Measurements from ENCODE around the gene EP400.
"Not testable (repeated sequence)": the region's sequence is repeated elsewhere in the genome, so short reads cannot be mapped to it uniquely, and the experiment has no call there.

The EP400 gene

DNA sequence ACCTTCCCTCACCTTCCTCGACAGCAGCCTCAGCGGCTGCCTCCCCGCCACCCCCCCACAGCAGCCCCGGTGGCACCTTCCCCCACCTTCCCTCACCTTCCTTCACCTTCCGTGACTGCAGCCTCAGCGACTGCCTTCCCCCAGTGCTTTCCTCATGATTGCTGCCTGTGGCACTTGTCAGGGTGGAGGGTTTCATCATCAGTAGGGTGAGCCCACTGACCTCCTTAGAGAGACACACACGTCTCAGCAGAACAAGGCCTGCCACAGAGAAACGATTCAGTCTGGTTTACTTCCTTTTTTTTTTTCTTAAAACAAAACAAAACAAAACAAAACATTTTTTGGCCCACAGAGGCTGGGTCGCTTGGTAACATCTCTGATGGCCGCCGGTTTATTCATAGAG is 75.0 kb downstream of the EP400 start:
- DNase-seq = no peak

DNA sequence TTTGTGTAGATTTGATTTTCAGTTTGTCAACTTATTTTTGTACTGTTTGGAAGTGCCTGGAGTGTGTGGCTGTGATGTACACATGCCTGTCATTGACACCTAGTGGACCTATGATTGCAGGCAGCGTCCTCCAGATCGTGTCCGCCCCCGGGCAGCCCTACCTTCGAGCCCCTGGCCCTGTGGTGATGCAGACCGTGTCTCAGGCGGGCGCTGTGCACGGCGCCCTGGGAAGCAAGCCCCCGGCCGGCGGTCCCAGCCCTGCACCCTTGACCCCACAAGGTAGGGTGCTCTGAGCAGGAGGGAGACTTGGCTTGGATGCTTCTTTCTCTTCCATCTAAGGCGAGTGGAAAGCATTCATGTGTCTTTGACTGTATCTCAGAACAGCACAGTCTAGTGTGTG is 75.8 kb downstream of the EP400 start:
- DNase-seq = no peak

DNA sequence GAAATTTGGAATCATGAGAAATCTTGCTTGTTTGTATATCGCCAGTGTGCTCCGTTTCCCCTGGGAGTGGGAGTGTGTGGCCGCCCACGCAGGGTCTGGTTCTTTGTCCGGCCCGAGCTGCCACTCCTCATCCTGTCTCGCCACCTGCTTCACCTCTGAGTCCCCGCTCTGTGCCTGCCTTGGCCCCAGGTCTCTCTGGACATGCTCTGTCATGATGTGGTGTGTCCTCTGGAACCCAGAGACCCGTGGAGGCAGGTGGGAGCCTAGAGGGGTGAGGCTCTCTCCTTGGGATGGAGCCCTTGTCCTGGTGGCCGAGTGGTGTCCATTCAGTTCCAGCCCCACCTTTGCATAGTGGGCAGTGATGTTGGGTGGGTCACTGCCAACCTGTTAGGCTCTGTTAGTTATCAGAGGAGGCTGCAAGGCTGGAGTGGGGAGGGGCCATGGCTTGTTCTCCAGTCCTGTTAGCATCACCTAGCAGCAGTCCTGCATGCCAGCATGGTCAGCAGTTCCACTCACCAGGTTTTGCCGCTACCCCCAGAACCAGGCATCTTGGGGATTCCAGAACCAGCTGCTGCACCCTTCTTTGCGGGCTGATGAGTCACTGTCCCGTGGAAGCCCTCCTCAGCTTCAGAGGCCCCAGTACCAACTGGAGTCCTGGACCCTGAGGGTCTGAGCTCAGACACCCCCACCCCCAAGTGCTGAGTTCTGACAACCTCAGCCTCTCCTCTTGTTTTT is 76.5 kb downstream of the EP400 start:
- DNase-seq = no peak

- no peak for DNase-seq
These were observed 77.2 kb downstream of the EP400 start for GRCh38 chr12:132026796-132027500.

DNA sequence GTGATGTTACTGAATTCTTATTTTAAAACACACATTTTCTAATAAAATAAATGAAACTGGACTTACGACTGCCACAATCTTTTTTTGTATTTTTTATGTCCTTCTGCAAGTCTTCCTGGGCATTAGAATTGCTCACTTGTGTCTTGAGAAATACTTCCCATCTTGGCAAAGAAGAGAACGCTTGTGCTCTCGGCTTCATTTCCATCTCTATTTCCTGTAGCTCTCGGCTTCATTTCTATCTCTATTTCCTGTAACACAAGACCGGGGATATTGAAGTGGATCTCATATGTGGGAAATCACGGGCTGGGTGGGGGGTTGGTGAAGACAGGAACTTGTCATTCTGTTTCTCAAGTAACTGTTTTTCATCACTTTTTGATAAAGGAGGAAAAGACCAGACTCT is 77.9 kb downstream of the EP400 start:
- DNase-seq = no peak

DNA sequence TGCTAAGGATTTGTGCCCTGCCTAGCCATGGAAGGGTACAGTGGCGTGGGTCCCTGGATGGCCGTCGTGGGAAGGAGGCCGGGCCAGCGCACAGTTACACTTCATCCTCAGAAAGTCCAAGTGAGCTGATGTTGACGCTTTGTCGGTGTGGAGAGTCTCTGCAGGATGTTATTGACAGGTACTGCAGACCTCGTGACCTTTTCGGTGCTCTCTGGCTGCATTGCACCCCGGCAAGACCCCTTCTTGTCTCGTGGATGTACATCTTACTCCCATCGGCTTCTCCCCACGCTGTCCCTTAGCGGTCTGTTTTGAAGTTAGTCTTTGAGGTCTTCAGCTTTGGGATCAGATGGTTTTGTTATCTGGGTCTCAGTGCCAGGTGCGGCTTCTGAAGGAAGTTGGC is 78.4 kb downstream of the EP400 start:
- DNase-seq = no peak

DNA sequence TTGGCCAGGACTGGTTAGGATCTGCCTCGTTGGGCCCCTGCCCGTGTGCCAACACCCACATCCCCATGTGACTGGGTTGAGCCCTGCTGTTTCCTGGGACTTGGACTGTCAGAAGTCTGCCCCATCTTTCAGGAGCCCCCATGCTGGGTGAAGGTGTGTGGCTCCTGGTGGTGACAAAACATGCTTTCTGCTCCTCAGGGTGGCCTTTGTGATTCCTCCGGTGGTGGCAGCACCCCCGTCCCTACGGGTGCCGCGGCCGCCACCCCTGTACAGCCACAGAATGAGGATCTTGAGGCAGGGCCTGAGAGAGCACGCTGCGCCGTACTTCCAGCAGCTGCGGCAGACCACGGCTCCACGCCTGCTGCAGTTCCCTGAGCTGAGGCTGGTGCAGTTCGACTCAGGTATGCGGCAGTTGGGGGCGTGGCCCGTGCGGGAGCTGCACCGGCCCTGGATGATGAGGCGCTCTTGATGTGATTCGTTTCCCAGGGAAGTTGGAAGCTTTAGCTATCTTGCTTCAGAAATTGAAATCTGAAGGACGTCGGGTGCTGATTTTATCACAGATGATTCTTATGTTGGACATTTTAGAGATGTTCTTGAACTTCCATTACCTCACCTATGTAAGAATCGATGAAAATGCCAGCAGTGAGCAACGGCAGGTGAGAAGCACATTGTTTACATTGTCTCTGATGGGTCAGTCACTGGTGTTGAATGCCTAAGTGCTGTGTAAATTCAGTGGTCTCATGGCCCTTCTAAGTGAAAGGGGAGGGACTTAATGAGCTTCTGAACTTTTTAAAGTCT is 80.0 kb downstream of the EP400 start:
- DNase-seq = no peak

DNA sequence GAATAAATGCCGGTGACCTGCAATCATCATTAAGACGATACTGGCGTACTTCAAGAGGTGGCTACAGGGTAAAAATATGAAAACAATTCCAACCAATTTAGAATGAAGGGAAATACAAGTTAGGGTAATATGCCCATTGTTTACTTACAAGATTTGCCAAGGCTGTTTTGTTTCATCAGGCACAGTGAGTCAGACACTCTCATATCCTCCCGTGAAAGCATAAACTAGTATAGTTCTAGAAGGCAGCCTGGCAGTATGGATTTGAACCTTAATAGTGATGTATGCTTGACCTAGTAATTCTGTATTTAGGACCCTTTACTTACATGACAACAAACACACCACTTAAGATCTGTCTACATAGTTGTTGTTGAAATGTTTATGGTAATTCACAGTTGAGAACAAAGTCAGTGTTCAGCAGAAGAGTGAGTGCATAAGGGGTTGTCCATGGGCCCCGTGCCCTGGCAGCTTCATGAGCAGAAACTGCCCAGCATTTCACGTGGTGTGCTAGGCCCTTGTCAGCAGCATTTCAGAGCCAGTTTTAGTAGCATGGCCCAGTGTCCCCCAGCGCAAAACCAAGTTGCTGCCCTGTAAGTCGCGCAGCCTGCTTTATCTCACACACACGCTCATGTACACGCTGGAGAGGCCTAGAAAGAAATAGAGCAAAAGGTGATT is 80.8 kb downstream of the EP400 start:
- no peak for DNase-seq

GRCh38 chr12:132033627-132034026 is 83.9 kb downstream of the EP400 start:
- no peak for DNase-seq

DNA sequence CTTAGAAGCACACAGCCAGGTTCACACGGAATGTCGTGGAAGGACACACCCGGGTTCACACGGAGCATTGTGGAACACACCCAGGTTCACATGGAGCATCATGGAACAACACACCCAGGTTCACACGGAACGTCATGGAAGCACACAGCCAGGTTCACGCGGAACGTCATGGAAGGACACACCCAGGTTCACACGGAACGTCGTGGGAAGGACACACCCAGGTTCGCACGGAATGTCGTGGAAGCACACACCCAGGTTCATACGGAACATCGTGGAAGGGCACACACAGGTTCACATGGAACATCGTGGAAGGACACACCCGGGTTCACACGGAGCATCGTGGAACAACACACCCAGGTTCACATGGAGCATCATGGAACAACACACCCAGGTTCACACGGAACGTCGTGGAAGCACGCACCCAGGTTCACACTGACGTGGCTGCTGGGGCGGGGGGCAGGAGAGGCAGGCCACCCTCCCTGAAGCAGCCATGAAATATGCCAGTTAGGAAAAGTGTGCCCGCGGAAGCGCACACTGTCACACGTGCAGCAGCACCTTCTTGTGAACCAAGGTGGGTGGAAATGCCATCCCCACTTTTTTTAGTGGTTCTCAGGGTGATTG is 86.4 kb downstream of the EP400 start:
- DNase-seq = no peak

DNA sequence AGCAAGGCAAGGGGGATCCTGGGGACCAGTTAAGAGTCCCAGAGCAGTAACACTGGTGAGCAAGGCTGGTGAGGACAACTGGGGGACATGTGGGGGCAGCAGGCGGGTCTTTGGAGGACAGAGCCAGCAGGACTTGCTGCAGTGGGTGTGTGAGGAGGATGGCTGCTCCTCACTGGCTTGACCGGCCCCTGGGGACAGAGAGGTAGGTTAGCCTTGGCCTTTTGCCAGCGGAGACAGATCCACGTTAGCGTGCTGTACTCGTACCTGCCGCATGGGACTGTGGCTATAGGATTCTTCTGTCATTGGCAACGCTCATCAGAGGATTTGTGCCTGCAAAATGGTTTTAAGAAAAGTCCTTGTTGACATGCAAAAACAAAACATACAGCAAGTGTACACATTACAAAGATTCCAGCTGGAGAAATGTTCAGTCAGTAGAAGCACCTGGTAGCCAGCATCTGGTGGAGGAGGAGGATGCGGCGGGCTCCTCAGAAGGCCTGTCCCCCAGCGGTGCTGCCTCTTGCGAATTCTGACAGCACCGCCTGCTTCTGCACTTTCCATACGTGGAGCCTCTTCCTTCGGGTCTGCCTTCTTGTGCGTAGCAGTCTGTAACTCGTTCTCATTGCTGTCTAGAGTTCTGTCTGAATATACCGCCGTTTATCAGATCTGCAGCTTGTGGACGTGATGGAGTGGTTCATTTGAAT is 91.3 kb downstream of the EP400 start:
- DNase-seq = no peak

DNA sequence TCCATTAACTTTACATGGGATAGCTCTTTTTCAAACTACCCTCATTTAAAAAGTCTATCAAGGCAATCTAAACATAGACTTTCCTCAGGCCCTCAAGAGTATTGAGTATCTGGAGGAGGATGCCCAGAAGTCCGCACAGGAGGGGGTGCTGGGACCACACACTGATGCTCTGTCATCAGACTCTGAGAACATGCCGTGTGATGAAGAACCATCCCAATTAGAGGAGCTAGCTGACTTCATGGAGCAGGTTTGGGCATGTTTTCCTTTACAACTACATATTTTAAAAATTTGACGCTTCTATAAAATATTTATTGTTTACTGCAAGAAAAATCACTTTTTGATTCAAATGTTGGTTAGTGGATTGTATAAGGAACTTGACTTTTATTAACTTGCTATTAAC is 93.5 kb downstream of the EP400 start:
- no peak for DNase-seq

GRCh38 chr12:132043770-132044467 is 94.2 kb downstream of the EP400 start:
- DNase-seq = no peak

DNA sequence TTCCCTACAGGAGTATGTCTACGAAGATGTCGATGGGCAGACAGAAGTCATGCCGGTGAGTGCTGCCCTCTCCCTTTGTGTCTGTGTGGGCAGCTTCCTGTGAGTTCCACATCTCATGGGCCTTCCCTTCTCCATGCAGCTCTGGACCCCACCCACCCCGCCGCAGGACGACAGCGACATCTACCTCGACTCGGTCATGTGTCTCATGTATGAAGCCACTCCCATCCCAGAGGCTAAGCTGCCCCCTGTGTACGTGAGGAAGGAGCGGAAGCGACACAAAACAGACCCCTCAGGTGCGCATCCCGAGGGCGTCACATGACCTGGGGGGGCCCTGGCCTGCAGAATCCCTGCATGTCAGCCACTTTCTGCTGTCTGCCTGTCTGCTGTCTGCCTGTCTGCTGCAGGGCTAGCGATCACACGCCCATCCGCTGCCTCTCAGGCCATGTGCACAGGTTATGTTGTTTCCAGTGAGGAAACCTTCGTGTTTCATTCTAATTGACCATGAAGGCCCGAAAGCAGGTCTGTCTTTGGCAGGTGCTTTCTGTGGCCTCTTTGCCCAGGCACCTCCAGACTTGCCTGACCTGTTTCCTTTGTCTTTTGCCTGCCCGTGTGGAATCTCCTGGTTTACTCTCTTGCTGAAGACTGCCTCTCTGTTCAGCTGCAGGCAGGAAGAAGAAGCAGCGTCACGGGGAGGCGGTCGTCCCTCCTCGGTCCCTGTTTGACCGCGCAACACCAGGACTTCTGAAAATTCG is 95.1 kb downstream of the EP400 start:
- DNase-seq = no peak

DNA sequence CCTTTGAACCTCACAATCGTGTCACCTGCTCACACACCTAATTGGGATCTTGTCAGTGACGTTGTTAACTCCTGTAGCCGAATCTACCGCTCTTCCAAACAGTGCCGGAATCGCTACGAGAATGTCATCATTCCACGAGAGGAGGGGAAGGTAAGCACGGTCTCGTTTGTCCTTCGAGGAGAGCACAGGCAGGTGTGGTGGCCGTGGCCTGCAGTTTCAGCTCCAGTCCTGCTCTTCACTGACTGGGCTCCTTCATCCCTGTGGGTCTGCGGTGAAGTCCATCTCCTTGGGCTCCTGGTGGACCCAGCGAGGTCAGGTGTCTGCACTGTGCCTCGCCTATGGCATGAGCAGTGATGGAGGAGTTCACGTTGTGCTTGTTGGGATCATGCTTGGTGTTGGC is 96.0 kb downstream of the EP400 start:
- DNase-seq = no peak

DNA sequence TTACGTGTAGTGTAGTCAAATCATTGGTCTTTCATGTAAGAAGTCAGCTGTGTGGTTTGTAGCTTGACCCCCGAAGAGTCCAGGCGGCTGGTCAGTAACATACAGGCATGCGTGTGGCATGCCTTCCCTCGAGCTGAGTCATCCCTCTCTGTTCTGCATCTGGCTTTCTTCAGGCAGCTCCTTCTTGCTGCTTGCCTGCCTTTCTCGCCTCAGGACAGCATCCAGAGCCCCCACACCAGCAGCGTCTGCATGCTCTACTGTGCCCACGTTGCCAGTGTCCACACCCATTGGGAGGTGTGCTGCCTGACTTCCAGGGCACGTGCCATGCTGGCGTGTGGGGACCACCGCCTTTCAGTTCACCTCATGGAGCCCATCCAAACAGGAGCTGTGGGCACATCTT is 96.8 kb downstream of the EP400 start:
- DNase-seq = no peak

- DNase-seq = not testable (repeated sequence)
These were observed 97.9 kb downstream of the EP400 start for GRCh38 chr12:132047630-132048029.

DNA sequence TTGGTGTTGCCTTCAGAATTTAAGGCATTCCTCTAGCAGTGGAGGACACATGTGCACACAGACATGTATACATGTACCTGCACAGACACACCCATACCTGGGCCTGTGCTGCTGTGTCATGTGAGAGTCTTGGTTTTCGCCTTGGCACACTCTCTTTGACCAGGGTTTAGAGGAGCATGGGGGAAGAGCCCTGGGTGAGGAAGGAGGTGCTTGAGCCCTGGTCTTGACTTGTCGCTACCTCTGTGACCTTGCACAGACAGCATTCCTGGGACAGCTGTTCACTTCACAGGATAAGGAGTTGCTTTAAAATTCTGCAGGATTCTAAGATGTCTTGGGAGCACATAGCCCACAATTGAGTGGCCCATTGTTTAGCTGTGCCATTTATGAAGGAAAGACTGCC is 99.7 kb downstream of the EP400 start:
- no peak for DNase-seq

DNA sequence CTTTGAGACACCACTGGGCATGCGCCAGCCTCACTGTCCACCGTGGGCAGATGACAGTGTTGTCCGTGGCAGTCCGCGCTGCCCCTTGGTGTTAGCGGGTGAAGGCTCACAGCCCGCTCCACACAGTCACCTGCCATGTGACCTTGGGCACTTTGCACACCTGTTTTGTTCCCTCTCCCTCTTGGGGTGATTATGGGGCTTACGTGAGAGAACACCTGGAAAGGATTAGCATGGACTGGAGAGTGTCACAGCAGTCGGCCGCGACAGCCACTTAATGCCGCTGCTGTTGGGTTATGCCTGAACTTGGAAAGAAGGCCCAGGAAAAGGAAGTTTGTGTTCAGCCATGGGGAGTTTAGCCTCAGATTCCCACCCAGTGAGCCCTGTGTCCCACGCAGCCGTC is 100.1 kb downstream of the EP400 start:
- DNase-seq = no peak

DNA sequence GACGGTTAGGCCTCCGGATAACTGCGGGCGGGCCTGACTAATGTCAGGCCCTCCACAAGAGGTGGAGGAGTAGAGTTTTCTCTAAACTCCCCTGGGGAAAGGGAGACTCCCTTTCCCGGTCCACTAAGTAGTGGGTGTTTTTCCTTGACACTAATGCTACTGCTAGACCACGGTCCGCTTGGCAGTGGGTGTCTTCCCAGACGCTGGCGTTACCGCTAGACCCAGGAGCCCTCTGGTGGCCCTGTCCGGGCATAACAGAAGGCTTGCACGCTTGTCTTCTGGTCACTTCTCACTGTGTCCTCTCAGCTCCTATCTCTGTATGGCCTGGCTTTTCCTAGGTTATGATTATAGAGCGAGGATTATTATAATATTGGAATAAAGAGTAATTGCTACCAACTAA is 102.0 kb downstream of the EP400 start:
- DNase-seq = not testable (repeated sequence)

All from NCI-H1092 treated with DMSO at 0.1 percent for 48 hours (cell line).